ENCODE results near the gene BCAT1.
"Not testable (repeated sequence)": the region's sequence is repeated elsewhere in the genome, so short reads cannot be mapped to it uniquely, and the experiment has no call there.

The BCAT1 gene

DNA sequence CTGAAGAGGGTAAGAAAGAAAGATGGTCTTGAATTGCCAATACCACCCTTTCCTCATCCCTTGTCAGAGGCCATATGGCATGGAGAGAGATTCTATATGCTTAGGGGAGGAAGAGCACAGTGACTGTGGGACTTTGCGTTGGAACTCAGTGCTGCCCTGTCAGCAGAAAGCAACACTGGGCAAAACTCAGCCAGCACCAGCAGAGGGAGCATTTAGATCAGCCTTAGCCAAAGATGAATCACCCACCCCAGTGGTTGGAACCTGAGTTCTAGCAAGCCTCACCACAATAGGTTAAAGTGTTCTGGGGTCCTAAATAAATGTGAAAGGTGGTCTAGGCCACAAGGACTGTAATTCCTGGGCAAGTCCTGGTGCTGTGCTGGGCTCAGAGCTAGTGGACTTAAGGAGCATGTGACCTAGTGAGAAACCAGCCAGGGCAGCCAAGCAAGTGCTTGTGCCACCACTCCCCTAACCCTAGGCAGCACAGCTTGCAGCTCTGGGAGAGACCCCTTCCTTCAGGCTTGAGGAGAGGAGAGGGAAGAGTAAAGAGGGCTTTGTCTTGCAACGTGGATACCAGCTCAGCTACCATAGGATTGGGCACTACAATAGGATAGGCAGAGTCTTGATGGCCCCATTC is 11.4 kb upstream of the BCAT1 start:
- H3K4me3 ChIP-seq (ENCODE audit: control insufficient read depth, low read depth, low read length), result no peak overlapping the region
- TF ChIP-seq, protein P1, sequence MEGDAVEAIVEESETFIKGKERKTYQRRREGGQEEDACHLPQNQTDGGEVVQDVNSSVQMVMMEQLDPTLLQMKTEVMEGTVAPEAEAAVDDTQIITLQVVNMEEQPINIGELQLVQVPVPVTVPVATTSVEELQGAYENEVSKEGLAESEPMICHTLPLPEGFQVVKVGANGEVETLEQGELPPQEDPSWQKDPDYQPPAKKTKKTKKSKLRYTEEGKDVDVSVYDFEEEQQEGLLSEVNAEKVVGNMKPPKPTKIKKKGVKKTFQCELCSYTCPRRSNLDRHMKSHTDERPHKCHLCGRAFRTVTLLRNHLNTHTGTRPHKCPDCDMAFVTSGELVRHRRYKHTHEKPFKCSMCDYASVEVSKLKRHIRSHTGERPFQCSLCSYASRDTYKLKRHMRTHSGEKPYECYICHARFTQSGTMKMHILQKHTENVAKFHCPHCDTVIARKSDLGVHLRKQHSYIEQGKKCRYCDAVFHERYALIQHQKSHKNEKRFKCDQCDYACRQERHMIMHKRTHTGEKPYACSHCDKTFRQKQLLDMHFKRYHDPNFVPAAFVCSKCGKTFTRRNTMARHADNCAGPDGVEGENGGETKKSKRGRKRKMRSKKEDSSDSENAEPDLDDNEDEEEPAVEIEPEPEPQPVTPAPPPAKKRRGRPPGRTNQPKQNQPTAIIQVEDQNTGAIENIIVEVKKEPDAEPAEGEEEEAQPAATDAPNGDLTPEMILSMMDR (conservative IDR thresholded peaks at IDR 0.05; ENCODE audit: control insufficient read depth, insufficient read depth, low read depth, low read length), result peak; percentile 90
- peak; percentile 69 for DNase-seq (ENCODE audit: low read depth)

DNA sequence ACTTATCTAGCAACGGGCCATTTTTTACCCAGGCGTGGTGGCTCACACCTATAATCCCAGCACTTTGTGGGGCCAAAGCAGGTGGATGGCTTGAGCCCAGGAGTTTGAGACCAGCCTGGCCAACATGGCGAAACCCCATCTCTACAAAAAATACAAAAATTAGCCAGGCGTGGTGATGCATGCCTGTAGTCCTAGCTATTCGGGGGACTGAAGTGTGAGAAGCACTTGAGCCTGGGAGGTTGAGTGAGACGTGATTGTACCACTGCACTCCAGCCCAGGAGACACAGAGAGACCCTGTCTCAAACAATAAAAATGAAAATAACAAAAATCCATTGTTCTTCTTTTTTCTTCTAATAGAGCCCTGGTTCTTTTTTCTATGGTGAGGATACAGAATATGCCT is 7.5 kb upstream of the BCAT1 start:
- H3K4me3 ChIP-seq (ENCODE audit: control insufficient read depth, low read depth, low read length); DNase-seq (ENCODE audit: low read depth): not testable (repeated sequence)

DNA sequence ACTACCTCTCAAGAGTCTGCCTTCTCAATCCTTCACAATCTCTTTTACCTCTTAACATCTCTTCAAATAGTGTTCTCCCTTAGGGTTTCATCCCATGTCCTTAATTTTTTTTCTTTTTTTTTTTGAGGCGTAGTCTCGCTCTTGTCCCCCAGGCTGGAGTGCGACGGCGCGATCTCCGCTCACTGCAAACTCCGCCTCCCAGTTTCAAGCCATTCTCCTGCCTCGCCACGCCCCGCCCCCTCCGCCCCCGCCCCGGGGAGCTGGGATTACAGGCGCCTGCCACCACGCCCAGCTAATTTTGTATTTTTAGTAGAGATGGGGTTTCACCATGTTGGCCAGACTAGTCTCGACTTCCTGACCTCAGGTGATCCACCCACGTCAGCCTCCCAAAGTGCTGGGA is 7.0 kb upstream of the BCAT1 start:
- H3K4me3 ChIP-seq (ENCODE audit: control insufficient read depth, low read depth, low read length), result no peak overlapping the region
- TF ChIP-seq, protein P1 (conservative IDR thresholded peaks at IDR 0.05; ENCODE audit: control insufficient read depth, insufficient read depth, low read depth, low read length), result no peak
- DNase-seq (ENCODE audit: low read depth), result no peak

DNA sequence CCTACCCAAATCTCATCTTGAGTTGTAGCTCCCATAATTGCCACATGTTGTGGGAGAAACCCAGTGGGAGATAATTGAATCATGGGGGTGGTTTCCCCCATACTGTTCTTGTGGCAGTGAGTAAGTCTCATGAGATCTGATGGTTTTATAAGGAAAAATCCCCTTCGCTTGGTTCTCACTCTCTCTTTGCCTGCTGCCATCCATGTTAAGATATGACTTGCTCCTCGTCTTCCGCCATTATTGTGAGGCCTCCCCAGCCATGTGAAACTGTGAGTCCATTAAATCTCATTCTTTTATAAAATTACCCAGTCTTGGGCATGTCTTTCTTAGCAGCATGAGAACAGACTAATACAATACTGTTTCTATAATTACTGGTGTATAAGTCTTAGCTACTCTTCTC is 6.5 kb upstream of the BCAT1 start:
- H3K4me3 ChIP-seq (ENCODE audit: control insufficient read depth, low read depth, low read length), result no peak overlapping the region
- TF ChIP-seq, protein P1 (conservative IDR thresholded peaks at IDR 0.05; ENCODE audit: control insufficient read depth, insufficient read depth, low read depth, low read length), result no peak
- DNase-seq (ENCODE audit: low read depth), result no peak

DNA sequence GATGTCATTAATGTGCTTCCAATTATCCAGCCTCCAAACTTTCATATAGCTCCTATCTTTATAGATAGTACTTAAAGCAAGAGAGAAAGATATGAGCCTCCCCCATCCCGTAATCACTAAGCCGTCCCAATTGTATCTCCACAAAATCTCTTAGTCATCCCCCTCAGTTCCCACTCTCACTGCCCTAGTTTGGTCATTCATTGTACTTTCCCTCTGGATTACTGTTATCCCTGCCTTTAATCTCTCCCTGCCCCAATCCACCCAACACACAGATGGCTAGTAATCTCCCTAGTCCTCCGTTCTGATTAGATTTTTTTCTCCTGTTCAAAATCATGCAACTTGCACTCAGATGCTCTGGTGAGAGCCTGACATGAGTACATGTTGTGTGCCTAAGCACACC is 5.4 kb upstream of the BCAT1 start:
- no peak overlapping the region for H3K4me3 ChIP-seq (ENCODE audit: control insufficient read depth, low read depth, low read length)
- DNase-seq (ENCODE audit: low read depth), result peak; percentile 9
- TF ChIP-seq, protein P1 (conservative IDR thresholded peaks at IDR 0.05; ENCODE audit: control insufficient read depth, insufficient read depth, low read depth, low read length), result no peak

DNA sequence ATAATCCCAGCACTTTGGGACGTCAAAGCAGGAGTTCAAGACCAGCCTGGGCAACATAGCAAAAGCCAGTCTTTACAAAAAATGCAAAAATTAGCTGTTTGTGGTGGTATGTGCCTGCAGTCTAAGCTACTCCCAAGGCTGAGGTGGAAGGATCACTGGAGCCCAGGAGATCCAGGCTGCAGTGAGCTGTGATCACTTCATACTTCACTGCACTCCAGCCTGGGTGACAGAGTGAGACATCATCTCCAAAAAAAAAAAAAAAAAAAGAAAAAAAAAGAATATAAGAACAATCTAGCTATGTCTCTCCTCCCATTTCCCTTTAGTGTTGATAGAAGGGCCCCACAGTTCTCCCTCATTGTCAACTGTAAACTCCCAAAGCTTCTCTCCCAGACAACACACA is 3.5 kb upstream of the BCAT1 start:
- H3K4me3 ChIP-seq (ENCODE audit: control insufficient read depth, low read depth, low read length), result no peak overlapping the region
- DNase-seq (ENCODE audit: low read depth), result no peak
- TF ChIP-seq, protein P1 (conservative IDR thresholded peaks at IDR 0.05; ENCODE audit: control insufficient read depth, insufficient read depth, low read depth, low read length), result no peak

DNA sequence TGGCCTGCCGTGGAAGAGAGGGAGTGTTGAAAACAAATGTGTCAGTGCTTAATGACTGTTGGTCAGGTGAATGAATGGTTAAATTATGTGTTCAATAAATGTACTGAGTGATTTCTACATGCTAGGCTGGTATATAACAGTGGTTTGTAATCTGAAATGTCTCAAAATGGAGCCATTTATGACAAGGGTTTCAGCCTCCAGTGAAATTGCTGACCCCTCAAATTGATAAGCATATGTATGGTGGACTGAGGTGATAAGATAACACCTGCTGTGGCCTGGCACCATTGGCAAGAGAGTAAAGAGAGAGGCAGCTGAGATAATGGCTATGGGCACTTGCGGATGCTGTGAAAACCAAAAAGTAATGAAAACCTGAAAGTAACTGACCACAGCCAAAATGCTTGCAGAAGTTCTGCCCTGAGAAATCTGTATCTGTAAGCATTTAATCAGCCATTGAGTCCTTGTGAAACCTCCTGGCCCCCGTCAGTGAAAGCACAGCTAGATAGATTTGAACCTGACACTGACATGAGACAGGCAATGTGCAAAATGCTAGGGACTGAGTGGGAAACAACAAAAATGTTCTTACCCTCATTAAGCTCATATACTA is 1.4 kb upstream of the BCAT1 start:
- TF ChIP-seq, protein P1 (conservative IDR thresholded peaks at IDR 0.05; ENCODE audit: control insufficient read depth, insufficient read depth, low read depth, low read length), result no peak
- DNase-seq (ENCODE audit: low read depth), result no peak
- no peak overlapping the region for H3K4me3 ChIP-seq (ENCODE audit: control insufficient read depth, low read depth, low read length)
